GM19468 (cell line): ENCODE results near the gene VMAC.
"Not testable (repeated sequence)": the region's sequence is repeated elsewhere in the genome, so short reads cannot be mapped to it uniquely, and the experiment has no call there.

Source experiments
- ATAC-seq: cut with Tn5 transposase; IDR thresholded peaks from one replicate; pipeline ENCODE4 v1.9.1; 2021; ENCODE audit warnings: mild to moderate bottlenecking, moderate library complexity, moderate number of reproducible peaks; ENCODE audit not compliant: unreplicated experiment; ENCODE audit errors: extremely low read depth

VMAC gene, protein sequence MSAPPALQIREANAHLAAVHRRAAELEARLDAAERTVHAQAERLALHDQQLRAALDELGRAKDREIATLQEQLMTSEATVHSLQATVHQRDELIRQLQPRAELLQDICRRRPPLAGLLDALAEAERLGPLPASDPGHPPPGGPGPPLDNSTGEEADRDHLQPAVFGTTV

GRCh38 chr19:5904352-5905113, at the start of gene VMAC:
Gene VMAC (plus strand): TSS chr19:5904872. CDS start chr19:5904891, 19 bp downstream.
- ATAC-seq, result peak; percentile 78

DNA sequence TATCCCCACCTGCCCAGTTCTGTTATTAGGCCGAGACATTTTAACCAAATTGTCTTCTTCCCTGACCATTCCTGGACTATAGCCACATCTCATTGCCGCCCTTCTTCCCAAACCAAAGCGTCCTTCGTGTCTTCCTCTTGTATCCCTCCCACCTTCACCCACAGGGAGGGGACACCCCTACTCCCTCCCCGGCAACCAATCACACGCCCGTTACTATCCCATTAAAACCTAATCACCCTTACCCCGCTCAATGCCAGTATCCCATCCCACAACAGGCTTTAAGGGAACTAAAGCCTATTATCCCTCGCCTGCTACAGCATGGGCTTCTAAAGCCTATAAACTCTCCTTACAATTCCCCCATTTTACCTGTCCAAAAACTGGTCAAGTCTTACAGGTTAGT, 49.5 kb upstream of the VMAC start:
- ATAC-seq, result not testable (repeated sequence)

GRCh38 chr19:5857203-5858081, 47.2 kb upstream of the VMAC start:
- no peak for ATAC-seq

DNA sequence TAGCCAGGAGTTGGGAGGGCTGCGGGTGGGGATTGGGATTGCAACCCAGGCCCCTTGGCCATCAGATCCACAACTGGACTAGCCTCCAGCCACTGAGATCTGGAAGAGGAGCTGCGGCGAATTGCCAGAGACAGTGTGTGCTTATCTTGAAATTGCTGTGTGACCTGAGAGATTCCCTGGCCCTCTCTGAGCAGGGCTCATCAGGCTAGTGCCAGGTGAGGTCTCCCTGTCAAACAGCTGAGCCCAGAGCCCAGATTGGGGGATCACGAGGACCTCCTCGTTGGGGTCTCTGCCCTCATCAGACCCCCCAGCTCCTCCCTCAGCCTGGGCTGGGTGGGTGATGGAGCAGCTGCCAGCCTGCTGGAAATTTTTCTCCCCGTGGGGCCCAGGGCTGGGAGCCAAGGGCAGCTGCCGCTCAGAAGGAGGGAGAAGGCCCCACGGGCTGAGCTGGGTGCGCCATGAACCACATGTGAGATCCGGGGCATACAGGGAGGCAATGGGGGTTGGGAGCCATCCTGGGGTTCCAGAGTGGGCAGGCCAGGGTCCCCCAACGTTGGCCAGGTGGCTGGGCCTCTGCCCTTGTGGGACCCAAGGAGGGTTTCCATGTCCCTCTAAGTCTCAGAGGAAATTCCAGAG, 41.5 kb upstream of the VMAC start:
- no peak for ATAC-seq

- no peak for ATAC-seq
Observed at GRCh38 chr19:5864013-5864720, 40.5 kb upstream of the VMAC start.

GRCh38 chr19:5864725-5865486, 39.8 kb upstream of the VMAC start:
- ATAC-seq, result no peak

GRCh38 chr19:5865772-5866171, 38.9 kb upstream of the VMAC start:
- no peak for ATAC-seq

DNA sequence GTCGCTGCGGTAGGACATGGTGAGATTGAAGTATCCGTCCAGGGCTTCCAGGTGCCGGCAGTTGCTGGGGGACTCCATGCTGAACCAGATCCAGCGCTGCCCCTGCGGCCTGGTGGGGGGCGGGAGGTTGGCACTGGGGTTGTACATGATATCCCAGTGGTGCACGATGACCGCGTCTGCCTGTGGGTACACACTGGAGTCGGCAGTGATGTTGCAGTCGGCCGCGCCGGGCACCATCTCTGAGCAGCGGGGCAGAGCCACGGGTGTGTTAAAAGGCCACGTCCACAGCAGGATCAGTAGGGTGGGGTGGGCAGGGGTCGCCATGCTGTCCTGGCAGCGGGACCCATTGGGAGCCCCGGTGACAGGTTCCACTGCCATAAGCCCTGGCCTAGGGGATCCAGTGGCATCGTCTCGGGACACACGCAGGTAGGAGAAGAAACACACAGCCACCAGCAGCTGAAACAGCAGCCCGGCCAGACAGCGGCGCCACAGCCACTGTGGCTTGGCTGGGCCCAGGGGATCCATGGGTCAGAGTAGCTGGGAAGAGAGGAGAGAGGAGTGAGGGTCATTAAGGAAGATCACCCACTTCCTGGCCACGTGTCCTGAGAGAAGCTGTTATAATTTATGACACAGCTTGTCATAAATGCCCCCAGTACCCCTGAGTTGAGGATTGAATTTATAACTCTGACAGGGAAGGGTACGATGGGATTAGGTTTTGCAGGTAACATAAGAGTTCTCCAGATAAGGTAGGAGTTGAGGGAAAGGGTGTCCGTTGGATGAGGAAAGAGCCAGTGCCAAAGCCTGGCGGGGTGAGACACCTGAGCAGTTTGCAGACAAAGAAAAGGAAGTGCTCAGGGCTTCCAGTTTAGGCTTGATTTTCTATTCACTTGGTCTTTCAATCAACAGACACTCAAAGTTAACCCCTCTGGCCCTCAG, 37.2 kb upstream of the VMAC start:
- no peak for ATAC-seq

DNA sequence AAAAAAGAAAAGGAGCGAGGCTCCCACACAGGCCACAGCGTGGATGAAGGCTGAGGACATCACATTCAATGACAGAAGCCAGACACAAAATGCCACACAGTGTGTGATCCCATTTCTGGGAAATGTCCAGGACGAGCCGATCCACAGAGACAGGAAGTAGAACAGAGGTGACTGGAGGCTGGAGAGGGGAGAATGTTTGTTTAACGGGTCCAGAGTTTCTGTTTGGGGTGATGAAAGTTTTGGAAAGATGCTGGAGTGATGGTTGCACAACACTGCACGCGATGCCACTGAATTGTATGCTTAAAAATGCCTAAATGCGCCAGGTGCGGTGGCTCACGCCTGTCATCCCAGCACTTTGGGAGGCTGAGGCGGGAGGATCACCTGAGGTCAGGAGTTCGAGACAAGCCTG, 33.7 kb upstream of the VMAC start:
- ATAC-seq, result no peak

DNA sequence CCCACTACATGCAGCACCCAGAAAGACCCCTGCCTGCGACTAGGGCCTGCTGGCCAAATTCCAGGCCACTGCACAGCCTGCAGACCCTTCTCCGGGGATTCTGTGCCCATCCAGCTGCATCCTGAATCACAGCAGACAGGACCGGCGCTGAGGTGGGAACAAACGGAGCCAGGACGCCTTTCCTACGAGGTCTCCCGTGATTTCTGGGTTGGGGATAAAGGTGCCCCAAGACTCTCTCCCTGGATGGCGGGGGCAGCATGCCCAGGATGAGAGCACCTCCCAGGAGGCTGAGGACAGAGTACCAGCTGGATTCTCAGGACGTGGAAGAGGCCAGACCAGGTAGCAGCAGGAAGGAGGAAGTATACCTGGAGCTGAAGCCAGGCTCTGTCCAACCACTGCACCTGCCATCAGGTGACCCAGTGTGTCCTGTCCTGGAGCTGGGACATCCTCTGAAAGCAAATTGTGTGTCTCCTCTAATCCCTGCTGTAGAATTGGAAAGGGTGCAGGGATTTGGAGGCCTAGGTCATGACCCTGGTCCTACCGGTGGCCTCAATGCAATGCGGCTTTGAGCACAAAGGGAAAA, 31.0 kb upstream of the VMAC start:
- no peak for ATAC-seq

DNA sequence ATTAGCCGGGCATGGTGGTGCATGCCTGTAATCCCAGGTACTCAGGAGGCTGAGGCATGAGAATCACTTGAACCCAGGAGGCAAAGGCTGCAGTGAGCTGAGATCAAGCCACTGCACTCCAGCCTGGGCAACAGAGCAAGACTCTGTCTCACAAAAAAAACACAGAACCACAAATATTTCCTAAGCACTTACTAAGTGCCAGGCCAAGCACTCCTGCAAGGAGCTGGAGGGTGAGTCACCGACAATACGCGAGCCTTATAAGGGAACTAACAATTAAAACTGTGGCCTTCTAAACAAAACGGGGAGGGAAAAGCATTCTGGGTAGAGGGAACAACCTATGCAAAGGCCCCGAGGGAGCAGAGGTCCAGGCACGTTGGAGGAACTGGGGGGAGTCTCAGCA, 30.2 kb upstream of the VMAC start:
- not testable (repeated sequence) for ATAC-seq

GRCh38 chr19:5877427-5877826, 27.2 kb upstream of the VMAC start:
- no peak for ATAC-seq

- ATAC-seq, result no peak
Observed at GRCh38 chr19:5877882-5878281, 26.8 kb upstream of the VMAC start.

GRCh38 chr19:5880196-5880595, 24.5 kb upstream of the VMAC start:
- ATAC-seq, result no peak

GRCh38 chr19:5880604-5881078, 24.0 kb upstream of the VMAC start:
- ATAC-seq, result no peak

DNA sequence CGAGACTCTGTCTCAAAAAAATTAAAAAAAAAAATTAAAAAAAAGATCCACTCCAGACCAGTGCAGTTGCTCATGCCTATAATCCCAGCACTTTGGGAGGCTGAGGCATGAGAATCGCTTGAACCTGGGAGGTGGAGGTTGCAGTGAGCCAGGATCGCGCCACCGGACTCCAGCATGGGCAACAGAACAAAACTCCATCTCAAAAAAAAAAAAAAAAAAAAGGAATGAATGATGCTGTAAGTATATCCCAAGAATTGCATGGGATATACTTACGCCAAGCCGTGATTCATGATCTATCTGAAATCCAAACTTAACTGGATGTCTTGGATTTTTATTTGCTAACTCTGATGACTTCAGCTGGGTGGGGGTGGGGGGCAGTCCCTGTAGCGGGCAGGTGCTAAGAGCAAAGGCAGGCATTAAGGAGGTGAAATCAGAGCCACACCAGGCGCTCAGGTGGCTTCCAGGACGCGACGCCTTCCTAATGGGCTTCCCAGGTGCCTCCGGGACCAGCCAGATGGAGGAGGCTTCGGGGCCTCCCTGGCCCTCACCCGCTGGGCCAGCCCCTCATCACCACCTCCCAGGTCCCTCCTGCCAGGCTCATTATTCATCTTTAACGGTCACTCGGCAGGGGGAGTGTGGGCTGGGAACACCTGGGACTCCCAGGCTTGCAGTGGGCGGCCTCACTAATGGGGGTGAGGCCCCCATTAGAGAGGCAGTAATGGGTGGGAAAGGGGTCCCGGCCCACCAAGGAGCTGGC, 23.0 kb upstream of the VMAC start:
- ATAC-seq, result no peak

- ATAC-seq, result no peak
Observed at GRCh38 chr19:5882421-5882968, 22.2 kb upstream of the VMAC start.
